Amniotic epithelial cell (primary cell): ENCODE data around the gene TOR1AIP2.
"Not testable (repeated sequence)": the region's sequence is repeated elsewhere in the genome, so short reads cannot be mapped to it uniquely, and the experiment has no call there.

Experiments
- DNase-seq: peaks from one replicate; pipeline ENCODE4 v3.0.0-alpha.2; 2010; ENCODE audit warnings: low read depth

The TOR1AIP2 gene

DNA sequence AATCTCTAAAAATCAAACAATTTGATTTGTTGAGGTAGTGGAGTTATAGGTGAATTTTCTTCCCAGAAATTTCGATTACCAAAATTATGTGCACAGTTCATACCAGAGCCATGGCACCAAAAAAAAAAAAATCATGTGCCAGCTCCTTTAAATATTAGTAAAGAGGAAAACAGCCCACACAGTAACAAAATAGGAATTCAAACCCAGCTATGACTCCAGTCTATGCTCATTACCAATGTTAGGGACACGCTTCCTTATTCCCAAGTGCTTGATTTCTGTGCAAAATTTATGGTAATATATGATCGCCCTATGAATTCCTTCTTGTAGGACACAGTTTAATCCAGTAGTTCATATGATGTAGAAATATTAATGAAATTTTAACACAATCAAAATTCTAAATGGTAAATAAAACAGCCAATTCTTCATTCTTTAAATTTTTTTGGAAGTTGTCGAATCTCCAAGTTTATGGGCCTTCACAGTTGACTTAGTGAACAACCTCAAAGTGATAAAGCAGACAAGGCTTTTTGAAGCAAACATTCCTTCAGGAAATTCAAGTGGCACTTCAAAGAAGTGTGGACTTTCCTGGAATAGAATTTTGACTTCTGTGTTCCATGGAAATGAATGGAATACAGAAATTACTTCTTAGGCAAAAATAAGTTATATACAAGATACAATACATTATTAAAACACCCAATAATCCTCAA is 1.9 kb downstream of the TOR1AIP2 start:
- DNase-seq, result no peak

DNA sequence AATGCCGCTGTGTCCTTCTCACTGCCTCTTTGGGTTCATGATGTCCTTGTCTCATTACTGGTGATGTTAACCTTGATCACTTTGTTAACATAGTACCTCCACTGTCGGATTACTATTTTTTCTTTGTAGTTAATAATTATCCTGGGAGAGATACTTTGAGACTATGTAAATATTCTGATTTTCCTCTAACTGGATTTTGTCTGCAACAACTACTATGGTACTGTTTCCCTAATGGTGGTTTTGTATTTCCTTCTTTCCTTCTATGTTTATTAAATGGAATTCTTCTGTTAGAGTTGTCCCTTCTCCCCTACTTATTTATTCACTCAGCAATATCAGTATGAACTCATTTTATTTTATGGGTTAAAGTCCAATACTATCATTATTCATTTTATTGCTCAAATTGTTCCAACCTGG is 4.2 kb downstream of the TOR1AIP2 start:
- DNase-seq, result no peak

DNA sequence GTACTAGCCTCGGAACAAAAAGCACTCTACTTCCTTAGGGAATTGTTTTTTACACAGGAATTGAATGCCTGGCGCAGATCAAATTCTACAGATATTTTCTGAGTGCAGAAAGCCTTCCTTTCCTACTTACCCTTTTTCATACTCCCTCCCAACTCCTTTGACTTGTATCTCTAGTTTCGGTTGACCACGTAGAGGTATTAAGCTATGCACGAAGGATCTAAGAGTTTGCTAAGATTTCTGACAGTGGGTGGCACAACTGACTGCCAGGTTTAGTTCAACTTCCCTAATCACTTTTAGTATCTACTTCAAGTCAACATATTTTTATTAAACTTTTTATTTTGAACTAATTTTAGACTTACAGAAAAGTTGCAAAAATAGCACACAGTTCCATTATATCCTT is 5.0 kb downstream of the TOR1AIP2 start:
- no peak for DNase-seq

DNA sequence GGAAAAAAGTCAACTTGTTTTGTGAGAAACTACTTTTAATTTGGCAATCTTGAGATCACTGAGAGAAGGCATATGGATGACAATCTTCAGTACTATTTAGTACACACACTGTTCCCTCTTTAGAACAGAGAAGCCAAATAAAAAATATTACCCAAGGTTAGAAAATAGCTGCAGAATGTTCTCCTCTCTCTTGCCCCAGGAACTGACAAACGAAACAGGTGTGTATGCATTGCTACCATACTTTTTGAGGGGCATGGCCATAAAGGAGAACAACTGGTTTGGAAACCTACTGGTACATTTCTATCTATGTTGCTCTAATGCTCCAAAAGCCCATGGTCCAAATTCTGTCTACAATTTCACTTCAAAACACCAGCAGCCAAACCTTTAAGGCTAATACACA is 5.7 kb downstream of the TOR1AIP2 start:
- no peak for DNase-seq

DNA sequence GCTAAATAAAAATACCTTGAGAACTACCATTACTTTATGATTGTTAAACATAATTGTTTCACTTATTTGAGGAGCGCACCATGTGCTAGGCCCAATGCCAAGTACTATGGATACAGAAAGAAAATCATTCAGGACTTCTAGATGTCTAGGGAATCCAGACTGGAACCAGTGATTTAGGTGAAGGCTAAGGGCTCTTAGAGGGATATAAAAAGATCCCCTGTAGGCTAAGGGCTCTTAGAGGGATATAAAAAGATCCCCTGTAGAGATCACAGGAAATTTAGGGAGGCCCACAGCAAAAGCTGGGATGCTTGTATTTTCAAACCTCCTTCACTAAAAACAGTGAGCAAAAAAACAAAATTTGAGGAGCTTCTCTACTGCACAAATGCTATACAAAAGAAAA is 6.7 kb downstream of the TOR1AIP2 start:
- DNase-seq, result no peak

DNA sequence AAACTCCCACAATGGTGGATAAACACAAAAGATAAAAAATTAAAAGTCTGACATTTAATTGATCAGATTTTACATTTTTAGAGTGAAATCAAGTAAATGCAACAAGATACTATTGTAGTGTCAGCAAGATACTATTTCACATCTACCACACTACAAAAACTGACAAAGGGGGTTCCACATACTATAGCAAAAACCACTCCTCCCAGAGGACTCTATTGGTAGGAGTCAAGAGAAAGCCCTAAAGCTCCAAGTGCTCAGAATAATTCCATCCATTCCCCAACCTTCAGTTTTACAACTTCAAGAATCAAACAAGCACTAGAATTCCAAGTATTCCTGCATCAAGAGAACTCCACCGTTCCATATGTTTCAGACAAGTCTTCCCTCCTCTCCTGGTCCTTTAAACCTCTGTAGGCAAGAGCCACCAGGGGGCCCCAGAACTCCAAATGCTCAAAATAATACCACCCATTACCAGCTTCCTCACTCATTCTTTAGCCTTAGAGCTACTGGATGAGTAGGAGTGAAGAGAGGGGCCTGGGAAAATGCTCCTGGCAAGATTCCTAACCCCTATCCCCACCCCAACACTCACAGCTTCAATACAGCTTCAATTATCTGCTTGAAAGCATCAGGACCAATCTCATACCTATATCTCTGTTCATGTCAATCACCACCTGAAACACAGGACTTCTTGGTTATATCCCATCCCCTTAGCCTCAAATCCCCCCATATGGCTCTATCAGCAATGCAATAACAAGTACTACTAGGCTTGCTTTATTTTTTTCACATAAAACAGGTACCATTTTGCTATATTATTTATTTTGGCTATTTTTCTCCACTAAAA is 9.9 kb downstream of the TOR1AIP2 start:
- peak; percentile 50 for DNase-seq

DNA sequence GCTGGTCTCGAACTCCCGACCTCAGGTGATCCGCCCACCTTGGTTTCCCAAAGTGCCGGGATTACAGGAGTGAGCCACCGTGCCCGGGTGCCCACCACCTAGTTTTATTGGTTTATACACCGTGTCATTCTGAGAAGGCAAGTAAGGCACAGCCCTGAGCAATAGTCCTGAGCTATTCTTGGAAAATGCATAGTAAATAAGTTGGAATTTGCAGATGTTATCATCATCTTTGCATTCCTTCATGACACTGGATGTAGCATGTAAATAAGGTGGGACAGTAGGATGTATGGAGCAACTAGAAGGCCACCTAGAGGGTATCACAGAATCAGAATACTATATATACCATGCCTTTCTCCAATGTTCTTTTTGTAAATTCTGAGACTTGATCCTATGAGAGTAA is 11.0 kb downstream of the TOR1AIP2 start:
- DNase-seq, result no peak

DNA sequence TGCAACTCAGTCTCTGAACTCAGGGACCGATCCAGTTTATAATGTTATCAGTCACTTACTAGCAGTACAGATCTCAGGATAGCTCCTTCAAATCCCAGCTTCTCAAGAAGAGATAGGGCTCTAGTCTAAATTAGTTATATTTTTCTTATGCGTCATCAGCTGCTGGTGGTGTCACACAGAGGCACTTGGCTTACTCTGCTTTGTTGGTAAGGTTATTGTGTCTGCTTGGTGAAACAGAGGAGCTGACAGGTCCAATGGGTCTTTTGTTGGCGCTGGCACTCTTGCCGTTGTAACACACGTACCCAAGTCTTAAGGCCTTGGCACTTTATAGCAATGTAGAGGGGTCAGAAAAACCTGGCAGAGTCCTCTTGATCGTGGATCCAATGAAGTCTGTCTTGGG is 12.2 kb downstream of the TOR1AIP2 start:
- DNase-seq, result no peak

DNA sequence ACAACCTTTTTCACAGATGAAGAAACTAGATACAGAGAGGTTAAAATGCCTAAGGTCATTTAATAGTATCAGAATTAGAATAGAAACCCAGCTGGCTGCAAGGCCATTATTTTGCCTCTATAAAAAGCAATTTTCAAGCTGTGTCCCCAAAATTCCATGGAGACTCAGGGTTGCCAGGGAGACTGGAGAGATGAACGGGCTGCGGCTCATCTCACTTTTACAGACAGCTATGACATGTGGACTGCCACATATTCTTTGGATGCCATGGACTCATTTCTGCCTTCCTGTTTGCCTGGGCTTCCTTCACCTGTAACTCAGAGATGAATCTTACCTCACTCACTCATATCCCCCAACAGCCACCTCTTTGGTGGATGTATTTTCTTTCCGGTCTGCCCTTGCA is 17.0 kb downstream of the TOR1AIP2 start:
- no peak for DNase-seq

DNA sequence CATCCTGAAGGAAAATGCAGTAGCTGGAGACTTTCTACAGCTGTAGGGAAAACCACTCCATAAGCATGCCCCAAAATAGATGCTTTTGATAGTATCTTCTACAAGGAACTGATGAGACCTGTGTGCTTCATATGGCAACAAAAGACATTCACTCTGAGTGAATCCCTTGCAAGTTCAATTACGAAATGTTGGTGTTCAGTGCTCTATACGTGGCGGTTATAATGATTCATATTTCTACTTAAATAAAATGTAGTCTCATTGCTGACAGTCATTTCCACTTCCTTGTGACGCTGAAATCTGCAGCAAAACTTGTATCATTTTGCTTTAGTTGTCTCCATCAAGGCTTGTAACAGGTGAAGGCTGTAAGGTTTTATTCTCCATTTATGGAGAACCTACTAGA is 20.6 kb downstream of the TOR1AIP2 start:
- DNase-seq, result no peak

DNA sequence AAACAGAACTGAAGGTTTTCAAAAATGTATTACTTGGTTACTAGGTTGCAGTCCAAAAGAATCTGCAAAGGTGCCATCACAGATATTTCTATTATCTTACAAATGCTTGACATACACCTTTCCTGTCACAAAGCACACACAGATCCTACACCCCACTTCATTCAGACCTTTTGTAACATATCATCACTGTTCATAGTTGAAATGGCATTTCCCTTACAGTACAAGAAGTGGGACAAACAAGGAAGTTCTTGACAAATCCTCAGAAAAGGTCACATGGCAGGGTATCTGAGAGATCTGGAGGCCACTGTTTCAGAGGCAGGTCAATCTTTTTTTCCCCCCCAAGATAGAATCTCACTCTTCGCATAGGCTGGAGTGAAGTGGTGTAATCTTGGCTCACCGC is 21.3 kb downstream of the TOR1AIP2 start:
- no peak for DNase-seq

DNA sequence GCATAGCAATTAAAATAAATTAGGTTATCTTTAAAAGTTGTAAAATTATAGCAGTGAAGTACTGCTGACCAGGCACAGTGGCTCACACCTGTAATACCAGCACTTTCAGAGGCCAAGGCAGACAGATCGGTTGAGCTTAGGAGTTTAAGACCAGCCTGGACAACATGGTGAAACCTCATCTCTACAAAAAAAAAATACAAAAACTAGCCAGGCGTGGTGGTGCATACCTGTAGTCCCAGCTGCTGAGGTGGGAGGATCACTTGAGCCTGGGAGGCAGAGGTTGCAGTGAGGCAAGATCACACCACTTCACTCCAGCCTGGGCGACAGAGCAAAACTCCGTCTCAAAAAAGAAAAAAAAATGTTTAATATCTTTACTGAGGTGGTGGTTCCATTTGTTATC is 21.8 kb downstream of the TOR1AIP2 start:
- not testable (repeated sequence) for DNase-seq

DNA sequence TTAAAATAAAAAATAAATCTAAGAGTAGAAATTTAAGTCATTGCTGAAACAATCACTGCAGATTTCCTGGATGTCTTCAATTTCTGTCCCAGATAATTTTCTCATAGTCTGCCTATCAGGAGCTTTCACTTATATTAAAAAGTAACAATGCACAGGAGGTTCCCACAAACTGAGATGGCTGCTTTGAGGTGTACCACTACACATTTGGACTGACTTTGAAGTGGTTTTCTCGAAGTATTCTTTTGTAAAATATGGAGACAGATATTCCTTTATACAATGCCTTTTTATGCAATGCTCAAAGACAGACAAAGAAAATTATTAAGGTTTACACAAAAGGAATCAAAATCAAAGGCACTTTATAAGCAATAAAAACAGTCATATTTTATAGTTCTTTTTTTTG is 24.5 kb downstream of the TOR1AIP2 start:
- DNase-seq, result no peak

DNA sequence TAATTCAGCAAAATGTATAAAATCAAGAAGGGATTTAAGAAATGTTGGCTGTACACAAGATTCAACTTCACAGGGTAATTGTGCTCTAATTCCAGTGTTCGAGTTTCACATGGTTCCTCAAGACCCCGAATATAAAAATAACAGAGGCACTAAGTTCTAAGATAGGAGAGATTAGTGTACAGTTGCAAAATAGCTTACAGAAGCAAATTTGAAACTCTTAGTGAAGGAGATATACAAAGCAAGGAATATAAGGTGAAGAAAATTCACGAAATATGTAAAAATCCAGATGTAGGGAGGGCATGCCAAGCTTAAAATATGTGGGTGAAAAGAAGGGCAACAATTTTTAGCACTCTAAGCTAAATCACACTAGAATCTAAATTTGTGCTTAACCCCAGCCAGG is 29.4 kb downstream of the TOR1AIP2 start:
- DNase-seq, result no peak

DNA sequence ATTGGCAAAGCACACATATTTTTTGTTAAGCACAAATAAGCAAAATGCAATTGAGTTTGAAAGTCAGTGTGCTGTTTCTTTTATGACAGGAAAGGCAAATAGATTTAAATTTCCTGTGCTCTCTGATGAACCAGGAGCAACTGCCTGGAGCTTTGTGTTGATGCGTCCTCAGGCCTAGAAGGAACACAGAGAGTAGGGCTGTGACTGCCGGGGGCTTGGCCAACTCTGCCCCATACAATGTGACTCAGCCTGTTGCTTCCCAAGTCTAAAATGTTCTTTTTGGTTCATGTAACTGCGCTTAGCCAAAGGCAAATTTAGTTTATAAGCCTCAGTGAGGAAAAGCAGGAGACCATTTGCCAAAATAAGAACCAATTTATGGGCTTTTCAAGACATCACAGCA is 37.5 kb downstream of the TOR1AIP2 start:
- no peak for DNase-seq

DNA sequence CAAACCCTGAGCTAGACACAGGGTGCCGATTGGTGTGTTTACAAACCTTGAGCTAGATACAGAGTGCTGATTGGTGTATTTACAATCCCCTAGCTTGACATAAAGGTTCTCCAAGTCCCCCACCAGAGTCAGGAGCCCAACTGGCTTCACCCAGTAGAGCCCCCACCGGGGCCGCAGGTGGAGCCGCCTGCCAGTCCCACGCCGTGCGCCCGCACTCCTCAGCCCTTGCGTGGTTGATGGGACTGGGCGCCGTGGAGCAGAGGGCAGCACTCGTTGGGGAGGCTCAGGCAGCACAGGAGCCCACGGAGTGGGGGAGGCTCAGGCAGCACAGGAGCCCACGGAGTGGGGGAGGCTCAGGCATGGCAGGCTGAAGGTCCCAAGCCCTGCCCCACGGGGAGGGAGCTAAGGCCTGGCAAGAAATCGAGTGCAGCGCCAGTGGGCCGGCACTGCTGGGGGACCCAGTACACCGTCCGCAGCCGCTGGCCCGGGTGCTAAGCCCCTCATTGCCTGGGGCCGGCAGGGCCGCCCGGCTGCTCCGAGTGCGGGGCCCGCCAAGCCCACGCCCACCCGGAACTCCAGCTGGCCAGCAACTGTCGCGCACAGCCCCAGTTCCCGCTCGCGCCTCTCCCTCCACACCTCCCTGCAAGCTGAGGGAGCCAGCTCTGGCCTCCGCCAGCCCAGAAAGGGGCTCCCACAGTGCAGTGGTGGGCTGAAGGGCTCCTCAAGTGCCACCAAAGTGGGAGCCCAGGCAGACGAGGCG is 40.7 kb downstream of the TOR1AIP2 start:
- not testable (repeated sequence) for DNase-seq

DNA sequence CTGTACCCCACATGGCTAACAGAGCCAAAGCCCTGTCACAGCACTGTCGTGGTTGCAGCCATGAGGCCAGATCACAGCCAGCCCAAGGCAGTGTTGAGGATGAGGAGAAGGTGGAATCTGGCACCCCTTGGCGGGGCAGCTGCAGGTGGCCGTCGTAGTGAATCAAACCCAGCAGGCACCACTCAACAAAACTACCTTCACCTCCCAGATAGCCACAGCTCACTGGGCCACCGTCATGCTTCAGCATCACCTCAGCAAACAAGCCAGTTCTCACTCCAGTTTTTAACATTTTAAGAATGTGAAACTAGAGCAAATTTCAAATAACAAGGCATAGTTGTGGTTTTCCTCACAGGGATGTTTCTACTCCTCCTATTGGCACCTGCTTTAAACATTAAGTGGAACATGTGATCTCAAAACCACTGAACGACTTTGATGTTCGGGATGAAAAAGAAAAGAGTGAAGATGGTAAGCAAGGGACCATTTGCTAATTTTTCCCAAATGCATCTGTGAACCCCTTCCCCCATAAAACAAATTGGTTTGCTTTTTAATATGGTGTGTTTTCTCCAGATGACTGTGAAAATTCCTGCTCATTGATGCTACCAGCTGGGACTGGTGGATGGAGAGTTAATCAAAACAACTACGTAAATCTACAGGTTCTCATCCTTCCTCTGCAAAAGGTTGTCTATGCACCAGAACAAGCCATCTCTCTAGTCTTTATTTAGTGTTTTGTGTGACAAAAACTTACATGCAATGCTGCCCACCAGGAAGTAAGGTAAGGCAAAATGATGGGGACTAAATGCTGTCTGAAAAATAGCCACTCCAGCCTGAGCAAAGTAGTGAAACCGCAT is 45.5 kb downstream of the TOR1AIP2 start:
- peak; percentile 17 for DNase-seq

DNA sequence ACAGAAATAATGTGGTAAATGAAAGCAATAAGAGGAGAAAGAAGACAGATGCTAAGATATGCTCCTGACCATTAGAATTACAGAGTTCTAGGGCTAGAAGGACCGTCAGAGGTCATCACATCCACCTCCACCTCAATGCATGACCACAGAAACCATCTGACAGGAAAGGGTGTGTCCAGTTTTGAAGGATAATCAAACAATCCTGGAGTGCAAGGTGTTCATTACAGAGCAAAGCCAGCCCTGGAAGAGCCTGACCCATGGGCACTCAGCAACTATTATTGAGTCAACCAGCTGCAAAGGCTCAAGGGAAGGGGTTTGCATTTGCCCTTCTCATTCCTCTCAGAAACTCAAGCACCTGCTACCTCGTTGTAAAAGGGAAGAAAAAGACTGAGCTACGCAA is 46.4 kb downstream of the TOR1AIP2 start:
- DNase-seq, result no peak

DNA sequence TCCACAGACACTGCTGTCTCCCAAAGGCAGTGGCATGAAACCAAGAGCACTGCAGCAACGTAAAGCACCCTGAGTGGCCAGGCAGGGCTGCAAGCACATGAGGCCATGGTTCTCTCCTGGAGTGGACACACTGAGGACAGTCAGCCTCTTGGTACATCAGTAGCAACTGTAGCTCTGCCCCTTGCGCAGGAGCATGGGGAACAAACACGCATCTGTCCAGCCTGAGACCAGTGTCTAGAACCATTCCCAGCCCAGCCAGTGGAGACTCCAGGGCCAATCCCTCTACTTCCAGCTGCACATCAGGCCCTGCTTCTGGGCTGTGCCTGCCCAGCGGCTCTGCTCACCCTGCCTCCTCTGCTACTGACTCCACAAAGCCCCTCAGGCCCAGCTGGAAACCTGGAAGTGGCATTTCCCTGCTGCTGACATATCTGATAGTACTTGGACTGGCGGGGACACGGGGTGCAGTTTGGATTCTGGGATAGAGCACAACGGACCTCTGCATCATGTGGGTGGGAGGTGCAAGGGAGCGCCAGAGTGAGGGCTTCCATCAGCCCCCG is 49.0 kb downstream of the TOR1AIP2 start:
- no peak for DNase-seq

DNA sequence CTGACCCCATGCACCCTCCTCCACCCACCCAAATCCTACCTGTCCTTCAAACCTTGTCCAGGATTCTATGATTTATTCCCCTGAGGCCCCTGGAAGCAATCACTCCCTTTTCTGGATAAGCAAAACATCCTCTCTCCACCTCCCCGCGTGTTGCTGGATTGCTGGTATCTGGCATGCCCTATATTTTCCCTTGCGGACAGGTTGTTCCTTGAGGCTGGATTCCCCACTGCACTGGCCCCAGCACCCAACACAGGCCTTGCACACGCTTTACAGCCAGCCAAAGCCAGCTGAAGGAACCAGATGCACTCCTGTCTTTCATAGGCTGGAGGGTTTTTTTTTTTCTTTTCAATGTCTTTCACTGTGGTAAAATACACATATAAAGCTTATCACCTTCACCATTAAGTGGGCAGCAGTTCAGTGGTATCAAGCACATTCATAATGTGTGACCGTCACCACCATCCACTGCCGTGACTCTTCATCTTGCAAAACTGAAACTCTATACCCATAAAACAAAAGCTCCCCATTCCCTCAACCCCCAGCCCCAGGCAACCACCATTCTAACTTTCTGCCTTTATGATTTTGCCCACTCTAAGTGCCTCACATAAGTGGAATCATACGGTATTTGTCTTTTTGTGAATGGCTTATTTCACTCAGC is 50.9 kb downstream of the TOR1AIP2 start:
- DNase-seq, result no peak

DNA sequence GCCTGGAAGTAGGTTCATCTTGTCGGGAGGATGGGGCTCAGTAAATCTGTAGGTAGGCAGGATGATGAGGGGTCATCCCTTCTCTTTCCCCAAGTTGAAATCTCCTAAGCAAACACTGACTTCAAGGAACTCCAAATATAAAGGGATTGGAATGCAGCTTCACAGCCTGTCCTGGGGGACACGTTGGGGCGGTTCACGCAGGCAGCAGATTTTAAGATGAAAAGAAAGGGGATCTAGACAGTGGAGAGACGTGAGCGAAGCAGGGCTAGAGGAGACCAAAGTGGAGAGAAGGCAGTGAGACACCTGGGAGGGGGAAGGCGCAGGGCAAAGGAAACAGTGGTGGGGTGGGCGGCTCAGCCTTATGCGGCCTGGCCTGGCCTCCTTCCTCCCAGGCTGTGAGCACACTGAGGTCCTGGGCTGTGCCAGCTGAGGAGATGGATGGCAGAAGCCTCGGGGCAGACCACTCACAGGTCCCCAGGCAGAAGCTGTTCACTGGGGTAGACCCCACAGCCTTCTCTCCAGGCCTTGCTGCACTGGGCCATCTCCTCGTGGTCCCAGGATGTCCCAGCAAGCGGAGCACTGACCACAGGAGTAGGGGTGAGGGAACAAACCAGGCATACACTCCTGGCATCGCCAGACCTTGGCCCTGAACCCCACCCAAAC is 51.7 kb downstream of the TOR1AIP2 start:
- DNase-seq, result no peak
